ENCODE measurements around the gene EEPD1. TPM values are rescaled to one million over a fixed set of nuclear protein-coding genes. Genes with fewer than 3 reads are reported as not detected.

Gene EEPD1
- total RNA-seq, 1 donor from 2014 or later = 18.0 TPM

DNA sequence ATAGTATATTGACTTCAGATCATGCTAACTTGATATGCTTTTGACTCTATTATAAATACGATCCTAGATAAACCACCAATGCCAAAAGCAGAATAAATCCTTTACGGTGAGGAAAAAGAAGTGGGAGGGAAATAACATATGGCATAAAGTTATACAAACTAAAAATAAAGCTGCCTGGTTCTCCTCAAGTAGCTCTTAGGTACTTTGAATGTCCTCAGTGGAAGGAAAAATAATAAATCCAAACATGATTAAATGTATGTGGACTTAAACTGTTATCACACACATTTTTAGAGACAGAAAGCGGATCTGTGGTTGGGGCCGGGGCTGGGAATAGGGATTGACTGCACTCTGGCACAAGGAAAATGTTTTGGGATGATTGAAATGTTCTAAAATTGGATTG, 23.6 kb downstream of the EEPD1 start:
- peaks cover 2% of the 10 kb centered on the region for H3K36me3 Mint-ChIP-seq
- TF ChIP-seq, protein P1, sequence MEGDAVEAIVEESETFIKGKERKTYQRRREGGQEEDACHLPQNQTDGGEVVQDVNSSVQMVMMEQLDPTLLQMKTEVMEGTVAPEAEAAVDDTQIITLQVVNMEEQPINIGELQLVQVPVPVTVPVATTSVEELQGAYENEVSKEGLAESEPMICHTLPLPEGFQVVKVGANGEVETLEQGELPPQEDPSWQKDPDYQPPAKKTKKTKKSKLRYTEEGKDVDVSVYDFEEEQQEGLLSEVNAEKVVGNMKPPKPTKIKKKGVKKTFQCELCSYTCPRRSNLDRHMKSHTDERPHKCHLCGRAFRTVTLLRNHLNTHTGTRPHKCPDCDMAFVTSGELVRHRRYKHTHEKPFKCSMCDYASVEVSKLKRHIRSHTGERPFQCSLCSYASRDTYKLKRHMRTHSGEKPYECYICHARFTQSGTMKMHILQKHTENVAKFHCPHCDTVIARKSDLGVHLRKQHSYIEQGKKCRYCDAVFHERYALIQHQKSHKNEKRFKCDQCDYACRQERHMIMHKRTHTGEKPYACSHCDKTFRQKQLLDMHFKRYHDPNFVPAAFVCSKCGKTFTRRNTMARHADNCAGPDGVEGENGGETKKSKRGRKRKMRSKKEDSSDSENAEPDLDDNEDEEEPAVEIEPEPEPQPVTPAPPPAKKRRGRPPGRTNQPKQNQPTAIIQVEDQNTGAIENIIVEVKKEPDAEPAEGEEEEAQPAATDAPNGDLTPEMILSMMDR (IDR thresholded peaks at IDR 0.05; ENCODE audit: unreplicated experiment) = no peak
- H3K9me3 Mint-ChIP-seq = no peaks in the 10 kb centered on the region
- DNase-seq (ENCODE audit: low spot score in 2 of 2, unreplicated experiment in 2 of 2) = no peak
- peak overlapping the region; percentile 13 for H3K27ac Mint-ChIP-seq
- no peak overlapping the region for H3K4me3 Mint-ChIP-seq
- H3K27me3 Mint-ChIP-seq (ENCODE audit: low read depth) = no peaks in the 10 kb centered on the region
- peaks cover 5% of the 10 kb centered on the region for H3K4me1 Mint-ChIP-seq

DNA sequence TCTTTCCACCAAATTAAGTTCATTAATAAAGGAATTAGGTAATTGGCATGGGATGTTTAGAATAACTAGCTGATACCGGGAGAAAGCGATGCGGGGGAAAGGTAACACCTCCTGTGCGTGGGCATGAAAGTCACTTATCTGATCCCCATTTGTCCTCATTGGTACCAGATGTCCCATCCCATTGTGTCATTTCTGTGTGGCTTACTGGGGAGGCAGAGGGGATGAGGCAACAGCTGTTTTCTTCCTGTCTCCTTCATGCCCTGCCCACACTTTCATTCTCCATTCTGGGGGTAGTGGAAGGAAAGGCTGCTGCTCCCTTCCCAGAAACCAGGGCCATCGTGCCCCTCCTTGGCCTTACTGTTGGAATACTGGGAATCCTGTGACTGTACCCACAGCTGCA, 27.1 kb downstream of the EEPD1 start:
- H3K9me3 Mint-ChIP-seq = no peaks in the 10 kb centered on the region
- peaks cover 2% of the 10 kb centered on the region for H3K36me3 Mint-ChIP-seq
- no peak overlapping the region for H3K4me3 Mint-ChIP-seq
- no peak overlapping the region for H3K27ac Mint-ChIP-seq
- DNase-seq (ENCODE audit: low spot score in 2 of 2, unreplicated experiment in 2 of 2) = no peak
- H3K27me3 Mint-ChIP-seq (ENCODE audit: low read depth) = no peaks in the 10 kb centered on the region
- peaks cover 10% of the 10 kb centered on the region for H3K4me1 Mint-ChIP-seq
- TF ChIP-seq, protein P1 (IDR thresholded peaks at IDR 0.05; ENCODE audit: unreplicated experiment) = no peak

DNA sequence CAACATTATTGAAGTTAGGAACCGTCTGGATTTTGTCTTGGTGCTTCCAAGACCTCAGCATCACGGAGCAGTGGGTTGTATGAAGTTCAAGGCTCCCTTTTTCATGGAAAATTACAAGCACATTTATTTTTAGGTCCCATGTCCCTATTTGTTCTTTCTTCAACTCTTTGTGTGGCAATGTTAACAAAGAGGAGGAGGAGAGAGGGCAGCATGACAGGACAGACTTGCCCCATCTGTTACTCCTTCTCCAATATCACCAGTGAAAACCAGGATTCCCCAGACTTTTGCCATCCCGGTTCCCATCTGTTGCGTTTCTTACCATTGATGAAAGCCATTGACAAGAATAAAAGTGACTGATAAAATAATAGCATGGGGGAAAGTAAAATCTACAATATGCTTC, 28.6 kb downstream of the EEPD1 start:
- no peaks in the 10 kb centered on the region for H3K27me3 Mint-ChIP-seq (ENCODE audit: low read depth)
- DNase-seq (ENCODE audit: low spot score in 2 of 2, unreplicated experiment in 2 of 2) = no peak
- peaks cover 2% of the 10 kb centered on the region for H3K36me3 Mint-ChIP-seq
- TF ChIP-seq, protein P1 (IDR thresholded peaks at IDR 0.05; ENCODE audit: unreplicated experiment) = no peak
- H3K4me3 Mint-ChIP-seq = no peak overlapping the region
- H3K4me1 Mint-ChIP-seq = peaks cover 12% of the 10 kb centered on the region
- H3K9me3 Mint-ChIP-seq = no peaks in the 10 kb centered on the region
- no peak overlapping the region for H3K27ac Mint-ChIP-seq

DNA sequence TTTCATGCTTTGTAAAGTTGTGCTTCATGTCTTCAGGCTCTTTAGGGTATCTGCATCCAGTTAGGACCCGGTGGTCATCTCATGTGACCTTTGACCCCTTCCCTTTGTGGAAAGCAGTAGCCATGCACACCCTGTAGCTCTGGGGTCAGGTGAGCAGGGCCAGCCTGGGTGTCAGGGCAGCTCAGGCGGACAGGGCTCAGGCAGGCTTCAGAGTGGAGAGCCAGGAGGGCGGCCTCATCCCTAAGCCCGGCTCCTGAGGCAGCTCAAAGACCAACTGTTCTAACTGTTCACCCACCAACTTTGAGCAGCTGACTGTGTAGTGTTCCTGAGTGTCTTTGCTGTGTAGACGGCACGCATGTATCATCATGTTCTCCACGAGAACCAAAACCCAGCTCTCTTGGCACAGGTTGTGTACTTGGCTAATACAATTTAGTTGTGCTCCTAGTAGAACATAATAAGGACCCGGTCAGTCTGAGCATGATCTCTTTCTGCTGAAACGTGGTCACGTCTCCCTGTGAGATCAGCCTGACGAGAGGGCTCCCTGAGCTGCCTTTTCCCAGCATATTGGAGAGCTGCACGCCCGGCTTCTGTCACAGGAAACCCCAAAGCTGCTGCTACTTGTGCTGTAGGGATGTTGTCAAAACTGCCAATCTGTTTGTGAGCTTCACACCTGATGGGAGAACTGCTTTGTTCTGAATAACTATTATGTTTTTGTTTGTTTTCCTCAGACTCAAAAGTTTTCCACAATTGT, 30.0 kb downstream of the EEPD1 start:
- H3K27ac Mint-ChIP-seq = peak overlapping the region; percentile 16
- TF ChIP-seq, protein P1 (IDR thresholded peaks at IDR 0.05; ENCODE audit: unreplicated experiment) = no peak
- no peaks in the 10 kb centered on the region for H3K27me3 Mint-ChIP-seq (ENCODE audit: low read depth)
- no peaks in the 10 kb centered on the region for H3K9me3 Mint-ChIP-seq
- DNase-seq (ENCODE audit: low spot score in 2 of 2, unreplicated experiment in 2 of 2) = no peak
- H3K4me1 Mint-ChIP-seq = peaks cover 15% of the 10 kb centered on the region
- H3K4me3 Mint-ChIP-seq = no peak overlapping the region
- H3K36me3 Mint-ChIP-seq = peaks cover 2% of the 10 kb centered on the region

DNA sequence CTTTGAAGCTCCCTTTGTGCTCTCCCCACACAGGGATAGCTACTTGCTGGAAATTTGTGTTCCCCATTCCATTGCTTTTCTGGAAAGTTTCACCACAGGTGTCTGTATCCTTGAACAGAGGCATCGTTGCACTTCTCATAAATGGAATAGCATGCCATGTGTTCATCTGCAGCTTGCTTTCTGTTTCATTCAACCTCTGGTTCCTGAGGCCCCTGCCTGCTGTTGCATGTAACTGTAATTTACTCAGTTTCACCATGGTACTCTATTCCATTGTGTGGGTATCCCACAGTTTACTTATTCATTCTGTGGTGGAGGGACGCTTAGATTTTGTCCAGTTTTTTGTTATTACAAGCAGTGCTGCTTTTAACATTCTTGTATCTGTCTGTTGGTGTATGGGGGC, 32.0 kb downstream of the EEPD1 start:
- Mint-ChIP-seq H3K4me1 (peaks cover 18% of the 10 kb centered on the region), H3K4me3 (no peak overlapping the region), H3K36me3 (no peaks in the 10 kb centered on the region), H3K27me3 (ENCODE audit: low read depth) (no peaks in the 10 kb centered on the region), H3K27ac (no peak overlapping the region), H3K9me3 (no peaks in the 10 kb centered on the region)
- DNase-seq (ENCODE audit: low spot score in 2 of 2, unreplicated experiment in 2 of 2) = no peak
- TF ChIP-seq, protein P1 (IDR thresholded peaks at IDR 0.05; ENCODE audit: unreplicated experiment) = no peak

Measured in mesothelial cell of epicardium (in vitro differentiated cells).